ENCODE results near the gene KLK13.

DNA sequence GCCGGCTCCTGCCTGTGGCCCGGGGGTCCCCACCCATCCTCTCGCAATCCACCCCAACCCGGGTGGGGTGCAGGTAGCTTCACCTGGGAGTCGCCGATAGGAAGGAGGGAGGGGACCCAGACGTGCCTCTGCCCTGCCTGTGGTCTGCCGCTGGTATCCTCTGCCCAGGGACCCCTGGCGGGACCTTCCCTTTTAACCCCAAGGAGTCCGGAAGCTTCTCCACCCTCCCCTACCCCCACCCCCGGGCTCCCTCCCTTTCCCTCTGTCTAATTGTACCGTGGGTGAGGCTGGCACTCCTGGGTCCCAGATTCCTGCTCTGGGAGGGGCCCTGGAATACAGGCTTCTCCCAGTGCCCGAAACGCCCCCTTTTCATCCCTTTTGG is 45.4 kb downstream of the KLK13 start, which contains the start of gene KLK10:
- TF ChIP-seq POLR2A (IDR thresholded peaks at IDR 0.05) = no peak
- TF ChIP-seq, protein P1, sequence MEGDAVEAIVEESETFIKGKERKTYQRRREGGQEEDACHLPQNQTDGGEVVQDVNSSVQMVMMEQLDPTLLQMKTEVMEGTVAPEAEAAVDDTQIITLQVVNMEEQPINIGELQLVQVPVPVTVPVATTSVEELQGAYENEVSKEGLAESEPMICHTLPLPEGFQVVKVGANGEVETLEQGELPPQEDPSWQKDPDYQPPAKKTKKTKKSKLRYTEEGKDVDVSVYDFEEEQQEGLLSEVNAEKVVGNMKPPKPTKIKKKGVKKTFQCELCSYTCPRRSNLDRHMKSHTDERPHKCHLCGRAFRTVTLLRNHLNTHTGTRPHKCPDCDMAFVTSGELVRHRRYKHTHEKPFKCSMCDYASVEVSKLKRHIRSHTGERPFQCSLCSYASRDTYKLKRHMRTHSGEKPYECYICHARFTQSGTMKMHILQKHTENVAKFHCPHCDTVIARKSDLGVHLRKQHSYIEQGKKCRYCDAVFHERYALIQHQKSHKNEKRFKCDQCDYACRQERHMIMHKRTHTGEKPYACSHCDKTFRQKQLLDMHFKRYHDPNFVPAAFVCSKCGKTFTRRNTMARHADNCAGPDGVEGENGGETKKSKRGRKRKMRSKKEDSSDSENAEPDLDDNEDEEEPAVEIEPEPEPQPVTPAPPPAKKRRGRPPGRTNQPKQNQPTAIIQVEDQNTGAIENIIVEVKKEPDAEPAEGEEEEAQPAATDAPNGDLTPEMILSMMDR (IDR thresholded peaks at IDR 0.05) = no peak

Data from sigmoid colon (tissue), 3 donors.